ENCODE data around the gene ACSM2A. TPM values are rescaled to one million over a fixed set of nuclear protein-coding genes. Genes with fewer than 3 reads are reported as not detected.
"Not testable (repeated sequence)": the region's sequence is repeated elsewhere in the genome, so short reads cannot be mapped to it uniquely, and the experiment has no call there.

ACSM2A gene
- total RNA-seq, 1 donor: not detected

DNA sequence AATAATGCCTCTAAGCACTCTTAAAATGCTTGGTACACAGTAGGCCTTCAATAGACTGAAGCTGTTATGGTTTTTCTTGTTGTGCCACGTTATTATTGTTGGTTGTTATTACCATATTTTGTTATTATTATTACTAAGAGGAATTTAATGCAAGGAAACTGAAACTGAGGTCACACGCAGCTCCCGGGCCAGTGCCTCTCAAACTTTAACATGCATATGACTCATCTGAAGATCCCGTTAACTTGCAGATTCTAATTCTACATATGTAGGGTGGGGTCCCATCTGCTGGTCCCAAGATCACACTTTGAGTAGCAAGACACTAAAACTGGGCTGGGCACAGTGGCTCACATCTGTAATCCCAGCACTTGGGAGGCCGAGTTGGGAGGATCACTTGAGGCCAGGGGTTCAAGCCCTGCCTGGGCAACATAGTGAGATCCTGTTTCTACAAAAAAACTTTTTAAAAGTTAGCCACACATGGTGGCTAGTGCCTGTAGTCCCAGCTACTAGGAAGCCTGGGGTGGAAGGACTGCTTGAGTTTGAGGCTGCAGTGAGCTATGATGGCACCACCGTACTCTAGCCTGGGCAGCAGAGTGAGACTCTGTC is 41.1 kb upstream of the ACSM2A start:
- H3K27ac ChIP-seq (ENCODE audit: low read depth, low read length): no peak overlapping the region
- H3K79me2 ChIP-seq (ENCODE audit: insufficient read depth, low read length): no peaks in the 10 kb centered on the region
- no peaks in the 10 kb centered on the region for H3K9me3 ChIP-seq (ENCODE audit: low read depth, low read length)
- no peaks in the 10 kb centered on the region for H3K27me3 ChIP-seq (ENCODE audit: insufficient read depth, low read length)
- no peak overlapping the region for H3K4me2 ChIP-seq (ENCODE audit: insufficient read depth, low read length)
- H3K36me3 ChIP-seq (ENCODE audit: insufficient read depth, low read length): no peaks in the 10 kb centered on the region
- DNase-seq (ENCODE audit: insufficient read length, low spot score, missing footprints): no peak
- H3K4me1 ChIP-seq (ENCODE audit: insufficient read depth, low read length): no peaks in the 10 kb centered on the region
- no peak overlapping the region for H2AFZ ChIP-seq (ENCODE audit: low read length)
- H3K4me3 ChIP-seq (ENCODE audit: insufficient read depth, low read length): no peak overlapping the region
- TF ChIP-seq, protein P1, sequence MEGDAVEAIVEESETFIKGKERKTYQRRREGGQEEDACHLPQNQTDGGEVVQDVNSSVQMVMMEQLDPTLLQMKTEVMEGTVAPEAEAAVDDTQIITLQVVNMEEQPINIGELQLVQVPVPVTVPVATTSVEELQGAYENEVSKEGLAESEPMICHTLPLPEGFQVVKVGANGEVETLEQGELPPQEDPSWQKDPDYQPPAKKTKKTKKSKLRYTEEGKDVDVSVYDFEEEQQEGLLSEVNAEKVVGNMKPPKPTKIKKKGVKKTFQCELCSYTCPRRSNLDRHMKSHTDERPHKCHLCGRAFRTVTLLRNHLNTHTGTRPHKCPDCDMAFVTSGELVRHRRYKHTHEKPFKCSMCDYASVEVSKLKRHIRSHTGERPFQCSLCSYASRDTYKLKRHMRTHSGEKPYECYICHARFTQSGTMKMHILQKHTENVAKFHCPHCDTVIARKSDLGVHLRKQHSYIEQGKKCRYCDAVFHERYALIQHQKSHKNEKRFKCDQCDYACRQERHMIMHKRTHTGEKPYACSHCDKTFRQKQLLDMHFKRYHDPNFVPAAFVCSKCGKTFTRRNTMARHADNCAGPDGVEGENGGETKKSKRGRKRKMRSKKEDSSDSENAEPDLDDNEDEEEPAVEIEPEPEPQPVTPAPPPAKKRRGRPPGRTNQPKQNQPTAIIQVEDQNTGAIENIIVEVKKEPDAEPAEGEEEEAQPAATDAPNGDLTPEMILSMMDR (IDR thresholded peaks at IDR 0.05; ENCODE audit: extremely low read depth, low read depth, low read length): no peak
- no peaks in the 10 kb centered on the region for H4K20me1 ChIP-seq (ENCODE audit: insufficient read depth, low read length)

DNA sequence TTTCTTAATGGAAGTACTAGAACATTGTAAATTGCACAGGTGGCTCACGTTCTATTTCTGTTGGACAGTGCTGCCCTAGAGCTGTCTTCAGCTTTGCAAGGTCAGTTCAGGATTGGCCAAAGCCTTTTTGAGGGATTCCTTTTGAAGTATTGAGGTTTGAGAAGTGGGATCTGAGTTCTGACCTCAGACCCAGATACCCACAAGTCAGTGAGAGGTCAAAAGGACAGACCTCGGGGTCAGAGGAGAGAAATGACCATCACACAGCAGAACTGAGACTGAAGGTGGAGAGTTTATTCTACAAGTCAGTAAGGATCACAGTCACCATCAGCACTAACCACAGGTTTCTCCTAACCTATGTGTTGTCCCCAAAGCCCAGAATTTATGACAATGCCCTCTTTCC is 40.3 kb upstream of the ACSM2A start:
- TF ChIP-seq, protein P1 (IDR thresholded peaks at IDR 0.05; ENCODE audit: extremely low read depth, low read depth, low read length): no peak

DNA sequence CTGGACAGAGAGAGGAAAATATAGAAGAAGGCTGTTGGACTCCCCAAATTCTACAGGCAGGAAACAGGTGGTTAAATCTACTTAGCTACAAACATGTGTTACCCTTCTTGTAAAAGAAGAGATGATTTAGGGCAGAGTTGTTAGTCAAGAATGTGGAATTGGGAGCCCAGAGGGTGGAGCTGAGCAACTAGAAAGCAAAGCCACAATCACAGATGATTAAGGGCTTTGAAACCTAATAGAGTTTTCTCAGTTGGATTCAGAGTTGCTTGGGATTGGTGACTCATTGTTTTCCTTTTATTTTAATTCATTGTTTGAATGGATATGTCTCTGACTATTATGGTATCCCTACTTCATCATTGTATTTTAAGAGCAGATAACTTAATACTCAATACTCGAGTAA is 35.8 kb upstream of the ACSM2A start:
- no peak overlapping the region for H3K4me3 ChIP-seq (ENCODE audit: insufficient read depth, low read length)
- H3K4me2 ChIP-seq (ENCODE audit: insufficient read depth, low read length): no peak overlapping the region
- H3K36me3 ChIP-seq (ENCODE audit: insufficient read depth, low read length): no peaks in the 10 kb centered on the region
- no peaks in the 10 kb centered on the region for H3K4me1 ChIP-seq (ENCODE audit: insufficient read depth, low read length)
- DNase-seq (ENCODE audit: insufficient read length, low spot score, missing footprints): no peak
- no peaks in the 10 kb centered on the region for H3K9me3 ChIP-seq (ENCODE audit: low read depth, low read length)
- TF ChIP-seq, protein P1 (IDR thresholded peaks at IDR 0.05; ENCODE audit: extremely low read depth, low read depth, low read length): no peak
- no peak overlapping the region for H2AFZ ChIP-seq (ENCODE audit: low read length)
- no peak overlapping the region for H3K27ac ChIP-seq (ENCODE audit: low read depth, low read length)
- H3K27me3 ChIP-seq (ENCODE audit: insufficient read depth, low read length): no peaks in the 10 kb centered on the region
- H4K20me1 ChIP-seq (ENCODE audit: insufficient read depth, low read length): no peaks in the 10 kb centered on the region
- no peaks in the 10 kb centered on the region for H3K79me2 ChIP-seq (ENCODE audit: insufficient read depth, low read length)

More for the DNA sequence above, 40.3 kb upstream of the ACSM2A start:
- no peaks in the 10 kb centered on the region for H3K9me3 ChIP-seq (ENCODE audit: low read depth, low read length)
- H3K27ac ChIP-seq (ENCODE audit: low read depth, low read length): no peak overlapping the region
- H4K20me1 ChIP-seq (ENCODE audit: insufficient read depth, low read length): no peaks in the 10 kb centered on the region
- H3K4me1 ChIP-seq (ENCODE audit: insufficient read depth, low read length): no peaks in the 10 kb centered on the region
- no peaks in the 10 kb centered on the region for H3K27me3 ChIP-seq (ENCODE audit: insufficient read depth, low read length)
- no peaks in the 10 kb centered on the region for H3K79me2 ChIP-seq (ENCODE audit: insufficient read depth, low read length)
- H3K36me3 ChIP-seq (ENCODE audit: insufficient read depth, low read length): no peaks in the 10 kb centered on the region
- no peak for DNase-seq (ENCODE audit: insufficient read length, low spot score, missing footprints)
- no peak overlapping the region for H3K4me3 ChIP-seq (ENCODE audit: insufficient read depth, low read length)
- H3K4me2 ChIP-seq (ENCODE audit: insufficient read depth, low read length): no peak overlapping the region
- H2AFZ ChIP-seq (ENCODE audit: low read length): no peak overlapping the region

DNA sequence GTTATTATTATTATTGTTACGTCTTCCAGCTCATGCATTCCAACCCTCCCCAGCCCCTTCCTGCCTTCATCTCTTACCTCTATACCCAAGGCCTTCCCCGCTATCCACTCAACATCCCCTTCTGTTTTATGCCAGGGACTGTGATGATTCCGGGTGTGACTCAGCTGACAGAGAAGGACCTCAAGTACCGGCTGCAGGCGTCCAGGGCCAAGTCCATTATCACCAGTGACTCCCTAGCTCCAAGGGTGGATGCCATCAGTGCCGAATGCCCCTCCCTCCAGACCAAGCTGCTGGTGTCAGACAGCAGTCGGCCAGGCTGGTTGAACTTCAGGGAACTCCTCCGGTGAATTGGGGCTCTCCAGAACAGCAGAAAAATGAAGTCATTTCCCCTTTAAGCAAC is 32.2 kb upstream of the ACSM2A start:
- not testable (repeated sequence) for H3K4me3 ChIP-seq (ENCODE audit: insufficient read depth, low read length); H3K9me3 ChIP-seq (ENCODE audit: low read depth, low read length); H3K4me1 ChIP-seq (ENCODE audit: insufficient read depth, low read length); H3K36me3 ChIP-seq (ENCODE audit: insufficient read depth, low read length); H3K27ac ChIP-seq (ENCODE audit: low read depth, low read length); H3K4me2 ChIP-seq (ENCODE audit: insufficient read depth, low read length); H2AFZ ChIP-seq (ENCODE audit: low read length); H3K27me3 ChIP-seq (ENCODE audit: insufficient read depth, low read length); H4K20me1 ChIP-seq (ENCODE audit: insufficient read depth, low read length); DNase-seq (ENCODE audit: insufficient read length, low spot score, missing footprints); H3K79me2 ChIP-seq (ENCODE audit: insufficient read depth, low read length)

DNA sequence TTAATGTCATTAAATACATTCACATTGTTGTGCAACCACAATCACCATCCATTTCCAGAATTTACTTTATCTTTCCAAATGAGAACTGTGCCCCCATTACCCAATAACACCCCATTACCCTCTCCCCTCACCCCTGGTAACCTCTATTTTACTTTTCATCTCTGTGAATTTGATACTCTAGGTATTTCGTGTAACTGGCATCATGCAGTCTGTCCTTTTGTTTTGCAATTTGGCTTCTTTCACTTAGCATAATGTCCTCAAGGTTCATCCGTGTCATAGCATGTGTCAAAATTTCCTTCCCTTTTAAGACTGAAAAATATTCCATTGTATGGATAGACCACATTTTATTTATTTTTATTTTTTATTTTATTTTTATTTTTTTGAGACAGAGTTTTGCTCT is 29.6 kb upstream of the ACSM2A start:
- not testable (repeated sequence) for H3K79me2 ChIP-seq (ENCODE audit: insufficient read depth, low read length); H3K4me1 ChIP-seq (ENCODE audit: insufficient read depth, low read length); H3K36me3 ChIP-seq (ENCODE audit: insufficient read depth, low read length); H3K4me2 ChIP-seq (ENCODE audit: insufficient read depth, low read length); DNase-seq (ENCODE audit: insufficient read length, low spot score, missing footprints); H3K27ac ChIP-seq (ENCODE audit: low read depth, low read length); H3K4me3 ChIP-seq (ENCODE audit: insufficient read depth, low read length); H3K9me3 ChIP-seq (ENCODE audit: low read depth, low read length); H3K27me3 ChIP-seq (ENCODE audit: insufficient read depth, low read length); H2AFZ ChIP-seq (ENCODE audit: low read length); H4K20me1 ChIP-seq (ENCODE audit: insufficient read depth, low read length)

DNA sequence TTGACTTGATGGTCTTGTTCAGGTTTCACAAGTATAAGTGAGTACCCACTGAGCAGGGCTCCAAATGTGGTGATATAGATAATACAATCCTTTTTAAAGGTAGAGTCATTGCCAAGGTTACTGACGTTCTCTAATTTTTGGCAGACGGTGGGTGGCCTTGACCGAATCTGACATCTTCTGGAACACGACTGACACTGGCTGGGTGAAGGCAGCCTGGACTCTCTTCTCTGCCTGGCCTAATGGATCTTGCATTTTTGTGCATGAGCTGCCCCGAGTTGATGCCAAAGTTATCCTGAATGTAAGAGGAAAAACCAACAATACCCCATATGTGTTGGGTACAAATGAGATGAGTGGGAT is 27.6 kb upstream of the ACSM2A start:
- not testable (repeated sequence) for H3K79me2 ChIP-seq (ENCODE audit: insufficient read depth, low read length); H4K20me1 ChIP-seq (ENCODE audit: insufficient read depth, low read length); H2AFZ ChIP-seq (ENCODE audit: low read length); H3K4me2 ChIP-seq (ENCODE audit: insufficient read depth, low read length); H3K27ac ChIP-seq (ENCODE audit: low read depth, low read length); H3K27me3 ChIP-seq (ENCODE audit: insufficient read depth, low read length); H3K4me1 ChIP-seq (ENCODE audit: insufficient read depth, low read length); H3K36me3 ChIP-seq (ENCODE audit: insufficient read depth, low read length); H3K4me3 ChIP-seq (ENCODE audit: insufficient read depth, low read length); DNase-seq (ENCODE audit: insufficient read length, low spot score, missing footprints); H3K9me3 ChIP-seq (ENCODE audit: low read depth, low read length)

Measured in osteoblast (primary cell).